K562 (cell line): ENCODE data around the gene IL24. TPM values are rescaled to one million over a fixed set of nuclear protein-coding genes. Genes with fewer than 3 reads are reported as not detected.

ENCODE experiments used
- GABPB1 ChIP-seq: sonication (generic); formaldehyde crosslinking; IDR thresholded peaks from 2 replicates; pipeline ENCODE4 v1.8.0; 2022; ENCODE audit warnings: mild to moderate bottlenecking, missing genetic modification reagents
- SAP30 ChIP-seq: fragments of 200-600 bp; sonication (generic); IDR thresholded peaks from 2 replicates; pipeline ENCODE4 v1.6.1; 2012; ENCODE audit warnings: borderline replicate concordance, low read depth, mild to moderate bottlenecking, moderate library complexity, low read length, control low read depth, inconsistent platforms; ENCODE audit not compliant: insufficient read depth, poor library complexity, severe bottlenecking
- ZNF318 ChIP-seq, 2 experiments: fragments of 450-650 bp; IDR thresholded peaks; 2 replicates each; pipeline ENCODE4 v1.6.1; 2016; ENCODE audit warnings: mild to moderate bottlenecking in 2 of 2, borderline replicate concordance in 1 of 2, low read depth in 1 of 2, moderate library complexity in 1 of 2
- polyA plus RNA-seq, 8 experiments: library from polyadenylated mRNA; depleted of rRNA in 4 of 8; stranded (reverse) in 5 of 8; unstranded in 3 of 8; fragments of >200 nt; fragmentation: Nextera tagmentation in 2 of 8; fragmentation: Illumina TruSeq in 1 of 8; extraction: Ambion mirVana in 2 of 8; extraction: Trizol in 1 of 8; gene quantifications; 2 replicates each; pipeline versions ENCODE4 v1.2.1 to v1.2.3, GENCODE V29; 2011 to 2014; ENCODE audit warnings: inconsistent platforms in 1 of 8, missing spikeins in 1 of 8
- total RNA-seq, 7 experiments: library from RNA; depleted of rRNA in 6 of 7; stranded (reverse); fragments of >200 nt in 6 of 7; fragmentation: Illumina TruSeq in 2 of 7; extraction: Trizol in 2 of 7; gene quantifications; 2 replicates each; pipeline versions ENCODE4 v1.2.1 to v1.2.3, GENCODE V29; 2011 to 2021; ENCODE audit warnings: low replicate concordance in 1 of 7

IL24 gene
- total and polyA plus RNA-seq, 9 of the 15 experiments (the other 6 are each of a cell fraction or from before 2014, with no cell fraction given), result 0.04 to 0.19 TPM; not detected in 7

GRCh38 chr1:206929524-206929923 is 32.3 kb downstream of the IL24 start (continued):
- TF ChIP-seq ZNF318 (IDR thresholded peaks at IDR 0.05; ENCODE audit: borderline replicate concordance in 1 of 2, low read depth in 1 of 2) (no peak), SAP30 (no peak), GABPB1 (CRISPR knock-in tag) (no peak)
